ENCODE measurements around the gene DENND1A.

- TF ChIP-seq GATA2 (IDR thresholded peaks at IDR 0.05; ENCODE audit: low read depth, low read length) (no peak), GATA3 (IDR thresholded peaks at IDR 0.05; ENCODE audit: low read depth, low read length) (no peak)
These were observed 512.5 kb downstream of the DENND1A start for GRCh38 chr9:123417289-123418051.

Data from SH-SY5Y (cell line).